BJ (cell line): ENCODE data around the gene NUTM2D. TPM values are rescaled to one million over a fixed set of nuclear protein-coding genes. Genes with fewer than 3 reads are reported as not detected.
"Not testable (repeated sequence)": the region's sequence is repeated elsewhere in the genome, so short reads cannot be mapped to it uniquely, and the experiment has no call there.

ENCODE experiments used
- CTCF ChIA-PET: fragments of 350-600 bp; formaldehyde crosslinking; extraction: SDS; loops from one replicate; lab custom pipeline; 2021; ENCODE audit warnings: antibody characterized with exemption, inconsistent platforms; lab: Yijun Ruan, JAX
- POLR2A ChIA-PET: fragments of 300-600 bp; sonication (Branson Sonifier 250); formaldehyde crosslinking; extraction: SDS; loops from one replicate; lab custom pipeline; 2021; ENCODE audit warnings: antibody characterized with exemption; lab: Charles Lee
- DNase-seq: peaks from one replicate; pipeline ENCODE4 v3.0.0-alpha.2; 2011; ENCODE audit warnings: low read depth
- H3K27me3 ChIP-seq: 2 replicates; pipeline ENCODE4 v1.6.0; 2011; ENCODE audit warnings: low read length; ENCODE audit not compliant: control insufficient read depth, insufficient read depth
- H3K36me3 ChIP-seq: 2 replicates; pipeline ENCODE4 v1.5.1; 2011; ENCODE audit warnings: low read length; ENCODE audit not compliant: control insufficient read depth, insufficient read depth
- H3K4me3 ChIP-seq: 2 replicates; pipeline ENCODE4 v1.5.1; 2011; ENCODE audit warnings: low read depth, mild to moderate bottlenecking, control low read depth, low read length
- polyA plus RNA-seq: library from polyadenylated mRNA; depleted of rRNA; stranded (reverse); fragments of >200 nt; gene quantifications from 2 replicates; pipeline ENCODE4 v1.2.3, GENCODE V29; 2011
- TF ChIP-seq, protein P1 (sequence below): IDR thresholded peaks from 2 replicates; pipeline ENCODE4 v1.5.1; 2011; ENCODE audit warnings: low read depth, mild to moderate bottlenecking, control low read depth, inconsistent platforms, low read length, moderate library complexity; ENCODE audit not compliant: insufficient read depth

The NUTM2D gene
- polyA plus RNA-seq, 1 experiment = 2.8 TPM

- POLR2A ChIA-PET, H3K27me3 ChIP-seq, DNase-seq, CTCF ChIA-PET, H3K36me3 ChIP-seq: not testable (repeated sequence)
- peak overlapping the region; percentile 54 for H3K4me3 ChIP-seq
These were observed 15.9 kb upstream of the NUTM2D start for GRCh38 chr10:87341546-87342142.

DNA sequence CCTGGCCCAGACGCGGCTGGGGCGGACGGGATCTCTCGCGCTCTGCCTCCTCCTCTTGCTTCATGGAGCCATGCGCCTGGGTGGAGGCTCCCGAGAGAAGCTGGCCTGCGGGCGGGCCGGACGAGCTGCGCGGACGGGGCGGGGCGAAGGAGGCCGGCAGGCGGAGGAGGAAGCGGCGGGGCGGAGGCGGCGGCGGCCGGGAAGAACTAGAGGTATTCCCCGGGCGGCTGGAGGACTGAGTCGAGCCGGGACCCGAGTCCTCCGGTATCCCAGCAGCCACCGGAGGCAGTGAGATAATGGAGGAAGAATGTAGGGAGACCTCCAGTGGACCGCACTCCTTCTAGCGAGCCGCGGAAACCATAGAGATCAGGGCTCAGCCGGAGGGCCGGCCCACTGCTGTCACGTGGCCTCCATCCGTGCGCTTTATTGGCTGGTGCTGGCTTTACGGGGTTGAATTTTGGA lies 15.3 kb upstream of the NUTM2D start:
- H3K4me3 ChIP-seq = peak overlapping the region; percentile 54
- CTCF ChIA-PET, H3K36me3 ChIP-seq, POLR2A ChIA-PET, H3K27me3 ChIP-seq: not testable (repeated sequence)
- peak; percentile 56 for DNase-seq

DNA sequence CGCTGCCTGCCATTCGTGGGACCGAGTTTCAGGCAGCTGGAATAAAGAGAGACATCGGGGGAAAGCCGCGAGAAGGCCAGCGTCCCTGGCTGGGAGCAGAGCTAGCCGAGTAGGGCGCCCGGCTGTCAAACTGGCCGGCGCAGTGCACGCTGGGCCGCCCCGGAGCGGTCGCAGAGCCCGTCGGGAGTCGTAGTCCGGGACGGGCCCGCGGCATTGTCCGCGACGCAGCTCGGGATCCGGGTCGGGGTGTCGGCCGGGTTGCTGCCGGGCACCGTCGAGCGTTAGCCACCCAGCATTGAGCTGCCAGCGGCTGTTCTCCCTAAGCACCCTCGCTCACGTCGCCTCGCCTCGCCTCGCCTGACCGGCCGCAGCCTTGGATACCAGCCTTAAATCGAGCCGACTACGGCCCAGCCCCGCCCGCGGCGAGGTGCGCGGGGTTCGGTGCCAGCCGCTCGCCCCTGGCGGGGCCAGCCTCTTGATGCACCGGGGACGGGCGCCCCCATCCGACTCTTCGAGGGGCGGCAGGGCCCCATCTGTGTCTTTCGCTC lies 14.8 kb upstream of the NUTM2D start:
- H3K36me3 ChIP-seq, POLR2A ChIA-PET, H3K27me3 ChIP-seq, DNase-seq, CTCF ChIA-PET: not testable (repeated sequence)
- H3K4me3 ChIP-seq = peak overlapping the region; percentile 48
- TF ChIP-seq, protein P1, sequence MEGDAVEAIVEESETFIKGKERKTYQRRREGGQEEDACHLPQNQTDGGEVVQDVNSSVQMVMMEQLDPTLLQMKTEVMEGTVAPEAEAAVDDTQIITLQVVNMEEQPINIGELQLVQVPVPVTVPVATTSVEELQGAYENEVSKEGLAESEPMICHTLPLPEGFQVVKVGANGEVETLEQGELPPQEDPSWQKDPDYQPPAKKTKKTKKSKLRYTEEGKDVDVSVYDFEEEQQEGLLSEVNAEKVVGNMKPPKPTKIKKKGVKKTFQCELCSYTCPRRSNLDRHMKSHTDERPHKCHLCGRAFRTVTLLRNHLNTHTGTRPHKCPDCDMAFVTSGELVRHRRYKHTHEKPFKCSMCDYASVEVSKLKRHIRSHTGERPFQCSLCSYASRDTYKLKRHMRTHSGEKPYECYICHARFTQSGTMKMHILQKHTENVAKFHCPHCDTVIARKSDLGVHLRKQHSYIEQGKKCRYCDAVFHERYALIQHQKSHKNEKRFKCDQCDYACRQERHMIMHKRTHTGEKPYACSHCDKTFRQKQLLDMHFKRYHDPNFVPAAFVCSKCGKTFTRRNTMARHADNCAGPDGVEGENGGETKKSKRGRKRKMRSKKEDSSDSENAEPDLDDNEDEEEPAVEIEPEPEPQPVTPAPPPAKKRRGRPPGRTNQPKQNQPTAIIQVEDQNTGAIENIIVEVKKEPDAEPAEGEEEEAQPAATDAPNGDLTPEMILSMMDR = peak; percentile 36; the same call in 1 of the 2 replicates

DNA sequence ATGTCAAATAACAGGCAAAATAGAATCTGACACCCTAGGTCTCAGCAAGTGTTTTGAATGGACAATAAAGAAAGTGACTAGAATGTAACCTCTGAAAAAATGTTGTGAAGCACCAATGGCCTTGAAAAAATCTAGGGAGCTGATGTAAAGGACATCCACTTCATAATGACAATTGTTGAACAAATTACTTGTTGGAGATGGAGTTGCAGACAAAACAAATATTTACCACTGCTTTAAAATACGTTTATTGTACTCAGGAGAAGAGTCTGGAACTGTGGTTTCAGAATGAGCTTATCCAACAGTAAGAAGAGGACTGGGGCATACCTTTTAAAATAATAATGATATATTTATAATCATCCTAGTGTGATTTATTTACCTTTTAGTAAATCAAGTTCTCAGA lies 11.8 kb upstream of the NUTM2D start:
- H3K4me3 ChIP-seq, DNase-seq, H3K27me3 ChIP-seq, CTCF ChIA-PET, H3K36me3 ChIP-seq, POLR2A ChIA-PET: not testable (repeated sequence)

DNA sequence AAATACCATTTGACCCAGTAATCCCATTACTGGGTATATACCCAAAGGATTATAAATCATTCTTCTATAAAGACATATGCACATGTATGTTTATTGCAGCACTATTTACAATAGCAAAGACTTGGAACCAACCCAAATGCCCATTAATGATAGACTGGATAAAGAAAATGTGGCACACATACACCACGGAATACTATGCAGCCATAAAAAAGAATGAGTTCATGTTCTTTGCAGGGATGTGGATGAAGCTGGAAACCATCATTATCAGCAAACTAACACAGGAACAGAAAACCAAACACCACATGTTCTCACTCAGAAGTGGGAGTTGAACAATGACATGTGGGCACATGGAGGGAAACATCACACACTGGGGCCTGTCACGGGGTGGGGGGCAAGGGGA lies 7.4 kb upstream of the NUTM2D start:
- H3K27me3 ChIP-seq, DNase-seq, H3K36me3 ChIP-seq, POLR2A ChIA-PET, H3K4me3 ChIP-seq, CTCF ChIA-PET: not testable (repeated sequence)

DNA sequence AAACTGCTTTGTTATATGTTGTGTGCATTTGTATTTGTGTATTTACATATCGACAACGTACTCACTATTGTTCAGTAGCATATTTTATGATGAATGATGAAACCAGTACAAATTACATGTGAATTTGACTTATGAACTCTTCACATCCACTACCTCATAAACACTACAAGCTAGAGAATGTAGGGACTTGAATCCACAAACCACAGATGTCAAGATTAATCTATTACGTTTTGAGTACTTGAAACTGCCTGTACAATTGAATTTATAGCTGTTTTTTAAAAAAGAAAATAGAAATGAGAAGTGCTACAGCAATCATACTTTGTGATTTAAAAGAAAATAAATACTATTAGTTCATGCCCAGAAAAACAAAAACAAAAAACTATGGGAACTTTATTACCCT lies 4.7 kb upstream of the NUTM2D start:
- H3K27me3 ChIP-seq, CTCF ChIA-PET, DNase-seq, POLR2A ChIA-PET, H3K36me3 ChIP-seq, H3K4me3 ChIP-seq: not testable (repeated sequence)

DNA sequence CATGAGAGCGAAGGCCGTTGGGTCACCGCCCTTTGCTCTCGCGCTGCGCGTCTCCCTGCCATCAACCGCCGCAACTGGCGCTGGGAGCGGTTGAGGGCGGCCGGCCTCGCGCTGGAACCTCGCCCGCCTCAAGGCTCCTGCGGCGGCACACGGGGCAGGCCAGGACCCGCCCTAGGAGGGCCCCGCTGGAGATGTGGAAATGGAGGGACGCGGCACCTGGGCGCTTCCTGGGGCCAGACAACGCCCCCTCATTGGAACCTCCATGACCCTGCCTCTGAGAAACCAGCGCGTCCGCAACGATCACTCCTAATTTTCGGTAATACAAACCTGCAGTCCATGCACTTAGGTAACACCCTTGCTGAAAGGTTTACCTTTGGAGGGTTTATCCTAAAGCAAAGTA lies 2.4 kb upstream of the NUTM2D start:
- DNase-seq, POLR2A ChIA-PET, H3K4me3 ChIP-seq, CTCF ChIA-PET, H3K27me3 ChIP-seq, H3K36me3 ChIP-seq: not testable (repeated sequence)

DNA sequence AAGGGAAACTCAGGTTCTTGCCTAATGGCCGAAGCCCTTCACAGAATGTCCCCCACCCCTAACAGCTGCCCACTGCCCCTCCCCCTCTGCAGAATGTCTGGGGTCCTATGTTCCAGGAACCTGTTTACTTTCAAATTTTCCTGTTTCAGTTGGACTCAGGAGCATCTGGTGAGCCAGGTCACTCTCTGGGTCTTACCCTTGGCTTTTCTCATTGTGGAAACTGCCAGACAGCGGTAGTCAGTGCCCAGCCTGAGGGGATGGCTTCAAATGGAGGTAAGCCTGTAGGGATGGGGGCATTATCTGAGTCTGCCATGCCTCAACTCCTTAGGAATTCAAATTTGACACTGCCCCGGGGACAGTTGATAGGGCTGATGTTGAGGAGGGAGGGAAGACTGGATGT lies 615 bp downstream of the NUTM2D start:
- DNase-seq, CTCF ChIA-PET: not testable (repeated sequence)

DNA sequence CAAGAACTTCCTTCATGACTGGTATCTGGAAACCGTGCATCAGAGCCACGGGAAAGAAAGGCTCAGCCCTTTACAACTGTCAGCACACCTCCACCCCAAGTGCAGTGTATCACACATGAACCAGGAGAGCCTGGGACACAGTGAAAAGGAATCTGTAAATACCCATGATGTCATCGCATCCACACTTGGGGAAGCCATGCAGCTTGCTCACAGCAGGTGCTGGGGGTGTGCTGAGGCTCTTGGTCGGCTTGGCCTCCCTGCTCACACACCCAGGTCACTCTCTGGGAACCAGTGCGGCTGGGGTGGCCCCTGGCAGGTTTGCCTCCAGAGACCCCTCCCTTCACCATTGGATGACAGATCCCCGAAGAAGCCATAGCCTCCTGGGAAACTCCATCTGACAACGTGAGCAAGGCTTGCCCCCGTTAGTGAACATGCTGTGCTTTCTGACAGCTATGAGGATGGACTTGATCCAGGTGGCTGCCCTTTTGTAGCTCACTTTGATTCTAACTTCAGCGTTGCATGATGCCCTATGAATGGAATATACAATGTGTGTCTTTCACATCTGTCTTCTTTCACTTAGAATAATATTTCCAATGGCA lies 12.1 kb downstream of the NUTM2D start:
- DNase-seq, CTCF ChIA-PET, H3K27me3 ChIP-seq, H3K36me3 ChIP-seq, H3K4me3 ChIP-seq, POLR2A ChIA-PET: not testable (repeated sequence)

More for the DNA sequence above, 615 bp downstream of the NUTM2D start:
- H3K36me3 ChIP-seq, H3K27me3 ChIP-seq, H3K4me3 ChIP-seq, POLR2A ChIA-PET: not testable (repeated sequence)

GRCh38 chr10:87374091-87374490 lies 16.5 kb downstream of the NUTM2D start:
- POLR2A ChIA-PET, DNase-seq, CTCF ChIA-PET, H3K27me3 ChIP-seq, H3K4me3 ChIP-seq, H3K36me3 ChIP-seq: not testable (repeated sequence)

- DNase-seq, H3K27me3 ChIP-seq, CTCF ChIA-PET, H3K4me3 ChIP-seq, POLR2A ChIA-PET, H3K36me3 ChIP-seq: not testable (repeated sequence)
These were observed 21.6 kb downstream of the NUTM2D start for GRCh38 chr10:87379115-87379514.

DNA sequence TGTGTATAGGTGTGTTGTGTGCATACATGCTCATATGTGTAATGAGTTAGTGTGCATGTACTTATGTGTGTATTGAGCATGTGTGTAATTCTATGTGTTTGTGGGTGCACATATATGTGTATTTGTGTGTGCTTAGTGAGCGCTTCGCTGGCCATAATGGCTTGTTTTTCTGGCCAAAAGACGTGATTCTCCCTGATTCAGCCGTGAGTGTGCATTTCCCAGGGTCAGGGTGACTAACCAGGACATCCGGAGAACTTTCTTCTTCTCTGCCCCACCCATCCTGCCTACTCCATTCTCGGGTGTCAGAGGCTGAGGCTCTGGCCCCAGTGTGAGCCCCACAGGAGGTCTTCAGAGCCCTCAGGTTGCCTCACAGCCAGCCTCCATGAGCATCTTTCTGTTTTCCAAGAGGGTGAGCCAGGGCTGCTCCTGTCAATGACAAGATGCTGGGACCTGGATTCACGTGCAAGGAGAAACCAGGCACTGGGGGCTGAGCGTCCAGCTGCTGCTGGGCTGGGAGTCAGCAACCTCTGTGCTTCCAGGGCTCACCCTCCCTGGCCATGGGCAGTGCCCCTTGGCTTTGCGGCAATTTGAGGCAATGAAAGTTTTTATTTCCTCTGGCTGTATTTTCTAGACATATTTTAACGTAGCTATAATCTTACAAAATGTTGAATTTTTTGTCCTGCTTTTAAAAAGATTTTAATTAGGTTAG lies 25.8 kb downstream of the NUTM2D start:
- H3K36me3 ChIP-seq, CTCF ChIA-PET, H3K27me3 ChIP-seq, DNase-seq, POLR2A ChIA-PET, H3K4me3 ChIP-seq: not testable (repeated sequence)
